OCI-LY3 (cell line): Measurements from ENCODE around the gene CACNA1A.

Experiments
- H2AFZ ChIP-seq: fragments of 200-600, 300-600 bp; shearing (Covaris generic); 2 replicates; pipeline ENCODE4 v1.6.0; 2014; ENCODE audit warnings: antibody characterized with exemption, low read depth, low read length
- H3K27ac ChIP-seq: fragments of 200-600, 300-600 bp; sonication (generic); 2 replicates; pipeline ENCODE4 v1.5.1; 2014; ENCODE audit warnings: mild to moderate bottlenecking, low read length, moderate library complexity, mixed read lengths
- H3K27me3 ChIP-seq: fragments of 200-600, 300-600 bp; sonication (generic); 2 replicates; pipeline ENCODE4 v1.6.1; 2014; ENCODE audit warnings: low read depth, low read length, mixed read lengths
- H3K36me3 ChIP-seq: fragments of 200-600, 300-600 bp; sonication (generic); replicated peaks from 2 replicates; pipeline ENCODE3; 2014; ENCODE audit warnings: low read depth, low read length, mixed read lengths
- H3K4me1 ChIP-seq: fragments of 300-600, 200-600 bp; sonication (generic); 2 replicates; pipeline ENCODE4 v1.6.1; 2014; ENCODE audit warnings: low read length, mixed read lengths
- H3K4me2 ChIP-seq: fragments of 200-600, 300-600 bp; sonication (generic); 2 replicates; pipeline ENCODE4 v1.6.1; 2014; ENCODE audit warnings: low read length, mixed read lengths
- H3K4me3 ChIP-seq: fragments of 300-600, 200-600 bp; sonication (generic); 2 replicates; pipeline ENCODE4 v1.5.1; 2014; ENCODE audit warnings: antibody characterized with exemption, mild to moderate bottlenecking, low read length, moderate library complexity
- H3K79me2 ChIP-seq: fragments of 300-600, 200-600 bp; shearing (Covaris generic); 2 replicates; pipeline ENCODE4 v1.6.1; 2014; ENCODE audit warnings: mild to moderate bottlenecking, low read length, mixed read lengths
- H3K9ac ChIP-seq: fragments of 300-600, 200-600 bp; shearing (Covaris generic); 2 replicates; pipeline ENCODE4 v1.6.0; 2014; ENCODE audit warnings: mild to moderate bottlenecking, low read length, moderate library complexity
- H3K9me3 ChIP-seq: fragments of 200-600, 300-600 bp; shearing (Covaris generic); 2 replicates; pipeline ENCODE4 v1.6.1; 2014; ENCODE audit warnings: low read length, mixed read lengths; ENCODE audit not compliant: insufficient read depth
- H4K20me1 ChIP-seq: fragments of 200-600, 300-600 bp; sonication (generic); 2 replicates; pipeline ENCODE4 v1.6.1; 2016; ENCODE audit warnings: low read length, mixed read lengths; ENCODE audit not compliant: insufficient read depth
- EZH2phosphoT487 ChIP-seq: fragments of 200-600 bp; shearing (Covaris generic); IDR thresholded peaks from 2 replicates; pipeline ENCODE4 v1.6.1; 2018; ENCODE audit warnings: antibody characterized with exemption, mixed run types, low read depth
- TF ChIP-seq, protein P1 (sequence below): fragments of 200-600, 300-600 bp; sonication (generic); IDR thresholded peaks from 2 replicates; pipeline ENCODE4 v1.5.1; 2014; ENCODE audit warnings: antibody characterized with exemption, low read length, low read depth

Gene CACNA1A

DNA sequence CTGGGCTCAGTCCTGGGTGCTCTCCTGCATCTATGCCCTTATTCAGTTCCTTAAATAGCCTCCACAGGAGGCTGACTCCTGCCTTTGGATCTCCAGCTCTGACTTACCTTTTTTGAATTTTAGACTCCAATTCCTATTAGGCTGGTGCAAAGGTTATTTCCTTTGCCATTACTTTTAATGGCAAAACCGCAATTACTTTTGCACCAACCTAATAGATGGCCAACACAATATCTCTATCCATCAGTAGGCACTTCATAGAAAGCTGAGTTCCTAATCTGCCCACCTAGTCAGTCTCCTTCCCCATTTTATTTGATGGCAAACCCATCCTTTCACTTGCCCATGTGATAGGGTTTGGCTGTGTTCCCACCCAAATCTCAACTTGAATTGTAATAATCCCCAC is 95.3 kb downstream of the CACNA1A start:
- Histone ChIP-seq H3K9ac (no peak overlapping the region), H3K4me2 (no peak overlapping the region), H3K36me3 (no peaks in the 10 kb centered on the region), H3K4me3 (no peak overlapping the region), H3K9me3 (no peaks in the 10 kb centered on the region), H3K4me1 (no peaks in the 10 kb centered on the region), H2AFZ (no peak overlapping the region), H3K27me3 (peaks cover 7% of the 10 kb centered on the region; the same call in 1 of the 2 replicates), H3K79me2 (no peaks in the 10 kb centered on the region), H3K27ac (no peak overlapping the region), H4K20me1 (no peaks in the 10 kb centered on the region)
- TF ChIP-seq, protein P1, sequence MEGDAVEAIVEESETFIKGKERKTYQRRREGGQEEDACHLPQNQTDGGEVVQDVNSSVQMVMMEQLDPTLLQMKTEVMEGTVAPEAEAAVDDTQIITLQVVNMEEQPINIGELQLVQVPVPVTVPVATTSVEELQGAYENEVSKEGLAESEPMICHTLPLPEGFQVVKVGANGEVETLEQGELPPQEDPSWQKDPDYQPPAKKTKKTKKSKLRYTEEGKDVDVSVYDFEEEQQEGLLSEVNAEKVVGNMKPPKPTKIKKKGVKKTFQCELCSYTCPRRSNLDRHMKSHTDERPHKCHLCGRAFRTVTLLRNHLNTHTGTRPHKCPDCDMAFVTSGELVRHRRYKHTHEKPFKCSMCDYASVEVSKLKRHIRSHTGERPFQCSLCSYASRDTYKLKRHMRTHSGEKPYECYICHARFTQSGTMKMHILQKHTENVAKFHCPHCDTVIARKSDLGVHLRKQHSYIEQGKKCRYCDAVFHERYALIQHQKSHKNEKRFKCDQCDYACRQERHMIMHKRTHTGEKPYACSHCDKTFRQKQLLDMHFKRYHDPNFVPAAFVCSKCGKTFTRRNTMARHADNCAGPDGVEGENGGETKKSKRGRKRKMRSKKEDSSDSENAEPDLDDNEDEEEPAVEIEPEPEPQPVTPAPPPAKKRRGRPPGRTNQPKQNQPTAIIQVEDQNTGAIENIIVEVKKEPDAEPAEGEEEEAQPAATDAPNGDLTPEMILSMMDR = no peak
- TF ChIP-seq EZH2phosphoT487 = no peak

DNA sequence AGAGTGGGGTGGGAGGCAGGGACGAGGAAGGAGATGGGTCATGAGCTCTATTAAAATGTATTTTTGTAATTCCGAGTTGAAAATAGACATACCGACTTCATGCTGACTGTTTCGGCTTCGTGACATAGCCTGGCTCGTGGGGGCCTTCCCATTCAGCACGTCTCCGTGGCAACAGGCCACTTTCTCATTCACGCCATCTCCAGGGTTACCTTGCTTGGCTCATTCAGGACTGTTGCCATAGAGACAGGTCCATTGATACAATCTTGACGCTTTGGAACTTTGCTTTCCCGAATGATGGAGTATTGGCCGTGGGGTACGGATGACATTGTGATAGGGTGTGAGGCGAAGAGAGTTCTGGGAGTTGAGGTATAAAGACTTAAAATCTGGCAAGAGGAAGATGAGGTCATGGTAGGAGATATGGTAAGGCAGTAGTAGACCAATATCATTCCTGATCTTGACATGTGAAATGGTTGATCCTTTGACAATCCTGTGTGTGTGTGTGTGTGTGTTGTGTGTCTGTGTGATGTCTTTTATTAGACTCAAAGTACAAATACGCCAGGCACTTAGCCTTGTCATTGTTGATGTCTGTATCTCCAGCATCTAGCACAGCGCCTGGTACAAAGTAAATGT is 97.3 kb downstream of the CACNA1A start:
- TF ChIP-seq, protein P1 = no peak
- no peak for TF ChIP-seq EZH2phosphoT487
- H3K36me3 ChIP-seq = no peaks in the 10 kb centered on the region
- peaks cover 7% of the 10 kb centered on the region; the same call in 1 of the 2 replicates for H3K27me3 ChIP-seq
- no peak overlapping the region for H3K27ac ChIP-seq
- no peak overlapping the region for H3K4me3 ChIP-seq
- H3K9me3 ChIP-seq = no peaks in the 10 kb centered on the region
- H3K79me2 ChIP-seq = no peaks in the 10 kb centered on the region
- no peaks in the 10 kb centered on the region for H4K20me1 ChIP-seq
- H2AFZ ChIP-seq = no peak overlapping the region
- no peaks in the 10 kb centered on the region for H3K4me1 ChIP-seq
- no peak overlapping the region for H3K9ac ChIP-seq
- no peak overlapping the region for H3K4me2 ChIP-seq

DNA sequence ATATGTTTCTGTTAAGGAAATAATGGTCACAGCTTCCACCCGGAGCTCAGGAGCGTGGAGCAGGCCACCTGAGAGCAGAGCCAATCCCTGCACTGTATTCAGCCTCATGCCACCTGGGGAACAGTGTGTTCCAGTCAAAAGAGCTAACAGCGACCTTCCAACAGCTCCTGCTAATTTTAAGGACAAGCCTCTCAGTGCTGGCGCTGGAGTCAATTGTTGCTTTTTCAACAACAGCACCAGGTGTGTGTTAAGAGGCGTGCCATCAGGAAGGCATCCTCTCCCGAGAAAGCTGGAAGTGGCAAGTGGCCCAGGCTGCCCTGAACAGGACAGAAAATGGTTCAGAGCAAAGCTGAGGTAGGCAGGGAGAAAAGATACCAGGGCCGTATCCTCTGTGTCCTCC is 102.0 kb downstream of the CACNA1A start:
- Histone ChIP-seq H3K4me3 (no peak overlapping the region), H3K4me2 (no peak overlapping the region), H3K79me2 (no peaks in the 10 kb centered on the region), H3K9me3 (no peaks in the 10 kb centered on the region), H4K20me1 (no peaks in the 10 kb centered on the region), H3K27ac (no peak overlapping the region), H3K4me1 (no peaks in the 10 kb centered on the region), H3K36me3 (no peaks in the 10 kb centered on the region), H3K9ac (no peak overlapping the region), H2AFZ (no peak overlapping the region), H3K27me3 (peaks cover 15% of the 10 kb centered on the region; the same call in 1 of the 2 replicates)
- TF ChIP-seq, protein P1 = no peak
- no peak for TF ChIP-seq EZH2phosphoT487

- H3K9me3 ChIP-seq = no peaks in the 10 kb centered on the region
- no peak overlapping the region for H3K9ac ChIP-seq
- no peaks in the 10 kb centered on the region for H3K4me1 ChIP-seq
- H3K79me2 ChIP-seq = no peaks in the 10 kb centered on the region
- no peaks in the 10 kb centered on the region for H4K20me1 ChIP-seq
- no peak overlapping the region for H3K27ac ChIP-seq
- H2AFZ ChIP-seq = no peak overlapping the region
- no peak overlapping the region for H3K4me3 ChIP-seq
- peaks cover 24% of the 10 kb centered on the region; the same call in 1 of the 2 replicates for H3K27me3 ChIP-seq
- no peak for TF ChIP-seq EZH2phosphoT487
- no peak overlapping the region for H3K4me2 ChIP-seq
- no peaks in the 10 kb centered on the region for H3K36me3 ChIP-seq
Observed at GRCh38 chr19:13401388-13401787, 104.9 kb downstream of the CACNA1A start.
